ENCODE measurements around the gene ENTPD6. TPM values are rescaled to one million over a fixed set of nuclear protein-coding genes. Genes with fewer than 3 reads are reported as not detected.

ENTPD6 gene
- total RNA-seq, 1 donor from 2014 or later: 191 TPM

DNA sequence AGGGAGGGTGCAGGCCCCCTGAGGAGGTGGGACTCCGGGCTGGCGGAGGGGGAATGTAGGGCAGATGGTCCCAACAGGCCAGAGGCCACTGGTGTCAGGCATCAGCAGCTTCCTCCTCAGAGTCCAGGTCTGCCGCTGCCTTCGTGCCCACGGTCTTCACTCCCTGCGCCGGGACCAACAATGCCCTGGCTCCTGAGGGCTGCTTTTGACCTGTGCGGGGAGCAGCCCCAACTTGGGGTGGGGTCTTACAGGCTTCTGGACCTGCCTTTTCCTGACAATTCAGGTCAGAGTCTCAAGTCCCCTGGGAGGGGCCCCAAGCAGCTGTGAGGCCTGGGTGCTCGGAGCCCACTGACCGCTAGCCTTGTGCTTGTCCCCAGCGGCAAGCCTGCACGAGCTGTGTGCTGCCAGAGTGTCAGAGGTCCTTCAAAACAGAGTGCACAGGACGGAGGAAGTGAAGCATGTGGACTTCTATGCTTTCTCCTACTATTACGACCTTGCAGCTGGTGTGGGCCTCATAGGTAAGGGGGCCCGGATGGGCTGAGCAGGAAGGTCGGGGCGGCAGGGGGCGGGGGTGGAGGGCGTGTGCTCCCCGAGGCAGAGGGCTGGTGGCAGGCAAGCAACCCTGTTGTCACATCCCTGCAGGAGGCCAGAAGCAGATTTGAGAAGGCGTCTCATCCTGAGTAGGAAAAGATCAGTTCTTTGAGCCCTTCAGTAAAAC lies 27.1 kb downstream of the ENTPD6 start:
- Mint-ChIP-seq H3K27ac (ENCODE audit: unreplicated experiment) (no peak overlapping the region), H3K27me3 (ENCODE audit: unreplicated experiment) (peaks cover 23% of the 10 kb centered on the region), H3K4me3 (ENCODE audit: unreplicated experiment) (no peak overlapping the region), H3K4me1 (ENCODE audit: low read depth, unreplicated experiment) (peaks cover 23% of the 10 kb centered on the region), H3K36me3 (ENCODE audit: unreplicated experiment) (no peaks in the 10 kb centered on the region), H3K9me3 (ENCODE audit: unreplicated experiment) (peaks cover 11% of the 10 kb centered on the region)
- DNase-seq: no peak
- TF ChIP-seq, protein P1, sequence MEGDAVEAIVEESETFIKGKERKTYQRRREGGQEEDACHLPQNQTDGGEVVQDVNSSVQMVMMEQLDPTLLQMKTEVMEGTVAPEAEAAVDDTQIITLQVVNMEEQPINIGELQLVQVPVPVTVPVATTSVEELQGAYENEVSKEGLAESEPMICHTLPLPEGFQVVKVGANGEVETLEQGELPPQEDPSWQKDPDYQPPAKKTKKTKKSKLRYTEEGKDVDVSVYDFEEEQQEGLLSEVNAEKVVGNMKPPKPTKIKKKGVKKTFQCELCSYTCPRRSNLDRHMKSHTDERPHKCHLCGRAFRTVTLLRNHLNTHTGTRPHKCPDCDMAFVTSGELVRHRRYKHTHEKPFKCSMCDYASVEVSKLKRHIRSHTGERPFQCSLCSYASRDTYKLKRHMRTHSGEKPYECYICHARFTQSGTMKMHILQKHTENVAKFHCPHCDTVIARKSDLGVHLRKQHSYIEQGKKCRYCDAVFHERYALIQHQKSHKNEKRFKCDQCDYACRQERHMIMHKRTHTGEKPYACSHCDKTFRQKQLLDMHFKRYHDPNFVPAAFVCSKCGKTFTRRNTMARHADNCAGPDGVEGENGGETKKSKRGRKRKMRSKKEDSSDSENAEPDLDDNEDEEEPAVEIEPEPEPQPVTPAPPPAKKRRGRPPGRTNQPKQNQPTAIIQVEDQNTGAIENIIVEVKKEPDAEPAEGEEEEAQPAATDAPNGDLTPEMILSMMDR (IDR thresholded peaks at IDR 0.05; ENCODE audit: partially characterized antibody, unreplicated experiment): no peak

DNA sequence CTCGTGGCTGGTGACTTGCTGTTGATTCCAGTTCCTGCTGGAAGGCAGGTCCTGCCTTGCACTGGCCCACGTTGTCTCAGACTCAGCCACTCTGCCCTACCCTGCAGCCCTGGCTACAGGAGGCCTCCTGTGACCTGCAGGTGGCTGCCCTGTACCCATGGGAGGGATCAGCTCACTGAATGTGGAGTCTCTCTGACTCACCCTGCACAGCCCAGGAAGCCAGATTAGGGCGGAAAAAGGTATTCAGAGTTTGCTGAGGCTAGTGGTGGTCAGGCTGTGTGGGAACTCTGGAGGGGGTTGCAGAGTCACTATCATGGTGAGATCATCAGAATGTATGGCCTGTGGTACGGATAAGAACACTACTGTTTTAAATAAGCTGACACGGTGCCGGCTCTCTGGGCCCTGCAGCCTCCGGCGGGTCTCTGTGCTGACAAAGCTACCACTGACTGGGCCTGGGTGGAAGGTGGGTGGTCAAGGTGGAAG lies 27.7 kb downstream of the ENTPD6 start:
- peaks cover 10% of the 10 kb centered on the region for H3K9me3 Mint-ChIP-seq (ENCODE audit: unreplicated experiment)
- no peak for DNase-seq
- H3K4me3 Mint-ChIP-seq (ENCODE audit: unreplicated experiment): no peak overlapping the region
- no peaks in the 10 kb centered on the region for H3K36me3 Mint-ChIP-seq (ENCODE audit: unreplicated experiment)
- peaks cover 23% of the 10 kb centered on the region for H3K4me1 Mint-ChIP-seq (ENCODE audit: low read depth, unreplicated experiment)
- H3K27me3 Mint-ChIP-seq (ENCODE audit: unreplicated experiment): peaks cover 21% of the 10 kb centered on the region
- TF ChIP-seq, protein P1 (IDR thresholded peaks at IDR 0.05; ENCODE audit: partially characterized antibody, unreplicated experiment): no peak
- H3K27ac Mint-ChIP-seq (ENCODE audit: unreplicated experiment): no peak overlapping the region

DNA sequence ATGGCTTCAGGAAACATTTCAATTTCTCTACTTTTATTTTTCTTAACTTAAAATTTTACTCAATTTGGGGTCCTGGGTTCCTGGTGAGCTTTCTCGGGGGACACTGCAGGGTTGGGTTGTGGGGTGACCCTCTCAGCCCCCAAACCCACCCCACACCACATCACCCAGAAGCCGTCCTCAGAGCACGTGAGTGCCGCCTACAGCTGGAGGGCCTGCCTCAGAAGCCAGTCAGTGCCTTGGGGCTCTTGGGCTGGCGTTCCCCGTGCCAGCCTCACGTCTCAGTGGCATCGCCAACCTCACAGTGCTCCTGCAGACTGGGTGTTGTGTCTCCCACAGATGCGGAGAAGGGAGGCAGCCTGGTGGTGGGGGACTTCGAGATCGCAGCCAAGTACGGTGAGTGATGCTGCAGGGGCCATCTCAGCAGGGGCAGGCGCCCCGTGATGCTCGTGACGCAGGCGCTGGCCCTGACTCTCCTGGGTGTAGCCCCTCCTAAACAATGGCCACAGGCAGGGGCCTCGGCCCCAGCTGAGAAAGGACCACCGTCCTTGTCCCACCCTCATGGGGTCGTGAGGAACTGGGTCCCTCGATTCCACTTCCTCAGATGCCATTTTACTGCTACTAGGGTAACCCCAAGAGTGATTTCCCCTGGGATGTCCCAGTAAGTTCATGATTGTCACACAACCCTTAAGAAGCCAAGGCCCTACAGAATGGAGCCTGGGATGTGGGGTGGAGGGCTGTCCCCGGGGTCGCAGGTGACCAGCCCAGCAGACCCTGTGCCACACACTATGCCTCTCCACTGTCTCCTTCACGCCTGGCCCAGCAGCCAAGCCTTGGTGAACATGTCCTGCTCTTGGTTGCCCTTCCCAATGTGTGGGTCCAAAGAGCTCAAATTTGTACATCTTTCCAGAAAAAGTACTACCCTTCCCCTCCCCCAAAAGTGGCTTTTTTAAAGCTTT lies 28.5 kb downstream of the ENTPD6 start:
- Mint-ChIP-seq H3K36me3 (ENCODE audit: unreplicated experiment) (no peaks in the 10 kb centered on the region), H3K4me1 (ENCODE audit: low read depth, unreplicated experiment) (peaks cover 23% of the 10 kb centered on the region), H3K27ac (ENCODE audit: unreplicated experiment) (peak overlapping the region; percentile 6), H3K9me3 (ENCODE audit: unreplicated experiment) (peaks cover 10% of the 10 kb centered on the region), H3K27me3 (ENCODE audit: unreplicated experiment) (peaks cover 21% of the 10 kb centered on the region), H3K4me3 (ENCODE audit: unreplicated experiment) (no peak overlapping the region)
- no peak for DNase-seq
- TF ChIP-seq, protein P1 (IDR thresholded peaks at IDR 0.05; ENCODE audit: partially characterized antibody, unreplicated experiment): no peak

DNA sequence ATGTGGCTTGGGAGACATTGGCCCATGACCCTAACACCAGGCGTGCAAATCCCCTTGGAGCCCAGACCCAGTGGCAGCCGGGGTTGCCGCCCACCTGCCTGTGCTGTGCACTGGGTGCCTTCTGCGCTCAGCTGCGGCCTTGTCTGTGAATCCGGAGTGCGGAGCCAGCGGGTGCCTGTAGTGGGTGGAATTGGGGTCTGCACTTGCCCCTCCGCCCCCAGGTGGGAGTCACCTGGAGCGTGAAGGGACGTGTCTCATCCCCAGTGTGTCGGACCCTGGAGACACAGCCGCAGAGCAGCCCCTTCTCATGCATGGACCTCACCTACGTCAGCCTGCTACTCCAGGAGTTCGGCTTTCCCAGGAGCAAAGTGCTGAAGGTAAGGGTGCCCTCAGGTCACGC lies 29.4 kb downstream of the ENTPD6 start:
- Mint-ChIP-seq H3K27ac (ENCODE audit: unreplicated experiment) (no peak overlapping the region), H3K27me3 (ENCODE audit: unreplicated experiment) (peaks cover 16% of the 10 kb centered on the region)
- no peak for DNase-seq

More for the DNA sequence above, 29.4 kb downstream of the ENTPD6 start:
- no peak overlapping the region for H3K4me3 Mint-ChIP-seq (ENCODE audit: unreplicated experiment)
- no peaks in the 10 kb centered on the region for H3K36me3 Mint-ChIP-seq (ENCODE audit: unreplicated experiment)
- peaks cover 21% of the 10 kb centered on the region for H3K4me1 Mint-ChIP-seq (ENCODE audit: low read depth, unreplicated experiment)
- peaks cover 10% of the 10 kb centered on the region for H3K9me3 Mint-ChIP-seq (ENCODE audit: unreplicated experiment)
- TF ChIP-seq, protein P1 (IDR thresholded peaks at IDR 0.05; ENCODE audit: partially characterized antibody, unreplicated experiment): no peak
